CD14-positive monocyte (primary cell): ENCODE measurements around the gene TMOD4. TPM values are rescaled to one million over a fixed set of nuclear protein-coding genes. Genes with fewer than 3 reads are reported as not detected.

ENCODE experiments used
- DNase-seq, 3 donors: peaks; one replicate each; pipeline ENCODE4 v3.0.0-alpha.2; 2011 to 2022
- H2AFZ ChIP-seq: 2 replicates; pipeline ENCODE4 v1.6.0; 2012; ENCODE audit warnings: mild to moderate bottlenecking, low read depth, low read length, inconsistent platforms; ENCODE audit not compliant: insufficient read depth, poor library complexity, severe bottlenecking
- H3K27ac ChIP-seq, 2 donors: 1 replicate in 1 of 2; 2 replicates in 1 of 2; pipeline ENCODE4 v1.5.1; 2012 to 2013; ENCODE audit warnings: low read length in 2 of 2, control low read depth in 1 of 2, inconsistent platforms in 1 of 2, low read depth in 1 of 2, mild to moderate bottlenecking in 1 of 2
- H3K27me3 ChIP-seq, 2 donors: one replicate each; pipeline versions ENCODE4 v1.6.0 to v1.6.1; 2011 to 2013; ENCODE audit warnings: low read length in 2 of 2; ENCODE audit not compliant: control insufficient read depth in 2 of 2, insufficient read depth in 2 of 2
- H3K36me3 ChIP-seq, 2 donors: replicated peaks in 1 of 2; 1 replicate in 1 of 2; 2 replicates in 1 of 2; pipeline versions ENCODE4 v1.5.1 to v1.6.1; 2012 to 2013; ENCODE audit warnings: low read length in 2 of 2, control low read depth in 1 of 2, inconsistent platforms in 1 of 2, mild to moderate bottlenecking in 1 of 2; ENCODE audit not compliant: insufficient read depth in 2 of 2, control insufficient read depth in 1 of 2
- H3K4me1 ChIP-seq, 2 donors: 1 replicate in 1 of 2; 2 replicates in 1 of 2; pipeline versions ENCODE4 v1.5.1 to v1.6.1; 2012 to 2013; ENCODE audit warnings: low read length in 2 of 2, control low read depth in 1 of 2, inconsistent platforms in 1 of 2, mild to moderate bottlenecking in 1 of 2, moderate library complexity in 1 of 2; ENCODE audit not compliant: insufficient read depth in 2 of 2, control insufficient read depth in 1 of 2
- H3K4me2 ChIP-seq: replicated peaks from 2 replicates; pipeline ENCODE3; 2012; ENCODE audit warnings: low read length, moderate library complexity, mild to moderate bottlenecking; ENCODE audit not compliant: poor library complexity, severe bottlenecking; ENCODE audit errors: extremely low read depth
- H3K4me3 ChIP-seq, 3 experiments: fragments of 200-600 bp in 1 of 3; sonication (generic) in 1 of 3; replicated peaks in 1 of 3; 1 replicate in 2 of 3; 2 replicates in 1 of 3; pipeline ENCODE4 v1.5.1; 2011 to 2013; ENCODE audit warnings: low read length in 3 of 3, mild to moderate bottlenecking in 3 of 3, control low read depth in 2 of 3, low read depth in 2 of 3, inconsistent platforms in 1 of 3, moderate library complexity in 1 of 3
- H3K79me2 ChIP-seq: 2 replicates; pipeline ENCODE4 v1.6.0; 2012; ENCODE audit warnings: mild to moderate bottlenecking, control low read depth, inconsistent platforms, low read length, moderate library complexity; ENCODE audit not compliant: insufficient read depth
- H3K9ac ChIP-seq: 2 replicates; pipeline ENCODE4 v1.6.0; 2017; ENCODE audit warnings: low read length, mild to moderate bottlenecking; ENCODE audit not compliant: insufficient read depth, poor library complexity, severe bottlenecking
- H3K9me3 ChIP-seq, 2 donors: replicated peaks in 1 of 2; 1 replicate in 1 of 2; 2 replicates in 1 of 2; pipeline versions ENCODE4 v1.5.1 to v1.6.1; 2012 to 2013; ENCODE audit warnings: low read length in 2 of 2, control low read depth in 1 of 2; ENCODE audit not compliant: control insufficient read depth in 1 of 2, insufficient read depth in 1 of 2
- H4K20me1 ChIP-seq: 2 replicates; pipeline ENCODE4 v1.6.0; 2012; ENCODE audit warnings: mild to moderate bottlenecking, low read length, control low read depth, moderate library complexity; ENCODE audit not compliant: insufficient read depth
- H3K27ac Mint-ChIP-seq, 7 donors: one replicate each; pipeline ENCODE4 v1.8.0; 2020; ENCODE audit warnings: mild to moderate bottlenecking in 7 of 7, mixed read lengths in 7 of 7, moderate library complexity in 6 of 7, inconsistent platforms in 2 of 7
- H3K27me3 Mint-ChIP-seq, 3 donors: one replicate each; pipeline ENCODE4 v1.8.0; 2021 to 2022; ENCODE audit warnings: low read depth in 3 of 3, mild to moderate bottlenecking in 3 of 3, mixed read lengths in 3 of 3, moderate library complexity in 3 of 3, inconsistent platforms in 1 of 3
- H3K36me3 Mint-ChIP-seq, 2 donors: one replicate each; pipeline ENCODE4 v1.8.0; 2020; ENCODE audit warnings: mixed read lengths in 2 of 2, inconsistent platforms in 1 of 2, mild to moderate bottlenecking in 1 of 2
- H3K4me1 Mint-ChIP-seq: one replicate; pipeline ENCODE4 v1.8.0; 2020; ENCODE audit warnings: mild to moderate bottlenecking, mixed read lengths
- H3K4me3 Mint-ChIP-seq, 2 donors: one replicate each; pipeline ENCODE4 v1.8.0; 2020; ENCODE audit warnings: mild to moderate bottlenecking in 2 of 2, mixed read lengths in 2 of 2, moderate library complexity in 1 of 2
- H3K9me3 Mint-ChIP-seq, 7 donors: one replicate each; pipeline ENCODE4 v1.8.0; 2020 to 2022; ENCODE audit warnings: mixed read lengths in 7 of 7, mild to moderate bottlenecking in 6 of 7, moderate library complexity in 6 of 7, inconsistent platforms in 2 of 7
- CTCF ChIP-seq: fragments of 200-600 bp; IDR thresholded peaks from one replicate; pipeline ENCODE4 v1.8.0; 2022; ENCODE audit warnings: antibody characterized with exemption, mild to moderate bottlenecking
- WGBS: methylation state at CpG from one replicate; pipeline ENCODE4 v1.1.5; 2013; ENCODE audit warnings: missing lambda C conversion rate; ENCODE audit not compliant: insufficient coverage; 5-methylcytosine and 5-hydroxymethylcytosine counted together
- intact Hi-C, 2 donors: fragments of 100-400 bp; cut with micrococcal nuclease; formaldehyde crosslinking; loops; one replicate each; pipeline versions ENCODE4 v1.15.0 to v1.15.1; 2023
- polyA plus RNA-seq, 3 donors: library from polyadenylated mRNA; depleted of rRNA in 1 of 3; unstranded in 2 of 3; stranded (reverse) in 1 of 3; fragments of 300-500 nt in 2 of 3; fragments of >200 nt in 1 of 3; fragmentation: Illumina TruSeq in 2 of 3; gene quantifications; 1 replicate in 2 of 3; 2 replicates in 1 of 3; pipeline ENCODE4 v1.2.3, GENCODE V29; 2012 to 2021

Gene TMOD4
- polyA plus RNA-seq, 3 donors = 2.0 TPM; not detected in 2

DNA sequence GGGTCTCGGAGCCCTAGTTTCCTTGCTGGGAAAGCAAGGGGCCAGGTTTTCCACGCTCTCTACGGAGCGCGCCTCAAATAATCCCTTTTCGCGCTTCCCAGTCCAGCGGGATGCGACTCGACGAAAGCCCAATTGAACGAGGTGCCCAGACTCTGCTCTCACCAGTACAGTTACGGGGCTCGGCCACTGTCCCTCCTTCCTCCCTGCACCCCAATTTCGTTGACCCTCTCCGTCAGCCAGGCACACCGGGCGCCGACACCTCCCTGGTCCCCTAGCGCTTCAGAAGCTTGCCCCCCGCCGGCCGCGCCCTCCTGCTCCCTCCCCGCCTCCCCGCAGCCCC, 29.7 kb downstream of the TMOD4 start:
- TF ChIP-seq CTCF = no peak
- peaks cover 13 to 23% of the 10 kb centered on the region in 2 donors for H3K4me1 ChIP-seq
- H3K27me3 Mint-ChIP-seq = peaks cover 30 to 43% (median 34%) of the 10 kb centered on the region in 3 donors
- H4K20me1 ChIP-seq = no peaks in the 10 kb centered on the region
- H3K27ac Mint-ChIP-seq = peak overlapping the region in 2 of 7 donors; percentile 75 to 83
- H3K4me2 ChIP-seq = peak overlapping the region; percentile 100
- intact Hi-C loops = no loop called here
- H3K36me3 ChIP-seq = no peaks in the 10 kb centered on the region
- no peak overlapping the region for H3K27ac ChIP-seq
- WGBS = under 1% methylated on average over 26 of the region's 26 CpGs
- H3K9me3 Mint-ChIP-seq = peaks cover 0 to 3% (median 0%) of the 10 kb centered on the region in 7 donors
- H3K4me1 Mint-ChIP-seq = peaks cover 24% of the 10 kb centered on the region
- H3K27me3 ChIP-seq = peaks cover 2 to 19% of the 10 kb centered on the region in 2 donors
- peak overlapping the region; percentile 69 for H3K9ac ChIP-seq
- no peaks in the 10 kb centered on the region for H3K9me3 ChIP-seq
- peak overlapping the region; percentile 99 for H2AFZ ChIP-seq
- peak overlapping the region; percentile 59 to 93 (median 64) for H3K4me3 ChIP-seq
- peaks cover 0 to 4% of the 10 kb centered on the region in 2 donors for H3K36me3 Mint-ChIP-seq
- no peaks in the 10 kb centered on the region for H3K79me2 ChIP-seq
- no peak for DNase-seq
- peak overlapping the region; percentile 93 to 100 for H3K4me3 Mint-ChIP-seq

DNA sequence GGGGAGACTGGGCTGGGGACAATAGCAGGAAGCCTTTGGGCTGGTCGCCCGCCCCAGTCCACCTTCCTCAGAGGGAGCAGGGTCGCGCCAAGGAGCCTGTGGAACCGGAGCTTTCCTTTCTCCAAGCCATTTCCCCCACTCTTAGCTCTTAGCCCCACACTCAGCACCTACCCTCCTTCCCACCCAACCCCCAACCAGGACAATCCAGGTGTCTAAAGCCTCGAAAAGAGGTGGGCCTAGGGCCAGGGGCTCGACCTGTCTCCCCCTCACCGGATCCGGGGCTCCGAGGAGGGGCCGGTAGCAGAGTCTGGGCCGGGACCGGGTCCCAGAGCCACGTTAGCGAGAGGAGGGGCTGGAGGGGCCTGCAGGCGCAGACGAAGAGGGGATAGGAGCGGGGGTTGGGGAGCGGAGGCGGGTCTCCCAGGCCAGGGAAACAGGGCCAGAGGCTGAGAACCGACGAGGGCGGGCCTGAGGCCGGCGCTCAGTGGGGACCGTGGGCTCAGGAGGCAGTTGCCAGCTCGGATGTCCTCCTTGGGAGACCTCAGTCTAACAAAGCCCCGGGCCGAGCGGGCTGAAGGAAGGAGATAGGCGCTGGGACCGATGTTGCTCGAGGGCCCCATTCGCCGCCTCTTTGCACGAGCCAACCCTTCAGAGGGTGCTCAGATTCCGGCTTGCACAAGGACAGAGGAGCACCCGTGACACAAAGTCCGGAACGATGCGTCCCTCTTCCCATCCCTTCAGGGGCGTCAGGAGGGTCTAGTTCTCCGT, 30.3 kb downstream of the TMOD4 start:
- Histone ChIP-seq H3K9ac (peak overlapping the region; percentile 69), H3K27me3 (peaks cover 2 to 19% of the 10 kb centered on the region in 2 donors), H3K27ac (no peak overlapping the region), H4K20me1 (no peaks in the 10 kb centered on the region), H3K9me3 (no peaks in the 10 kb centered on the region), H3K79me2 (no peaks in the 10 kb centered on the region), H2AFZ (peak overlapping the region; percentile 99), H3K4me1 (peaks cover 13 to 23% of the 10 kb centered on the region in 2 donors), H3K4me2 (peak overlapping the region; percentile 100), H3K36me3 (no peaks in the 10 kb centered on the region), H3K4me3 (peak overlapping the region; percentile 59 to 93 (median 64))
- intact Hi-C loops = no loop called here
- TF ChIP-seq CTCF = no peak
- 20% methylated on average over 39 of the region's 43 CpGs for WGBS
- DNase-seq = no peak
- Mint-ChIP-seq H3K27ac (peak overlapping the region in 1 of 7 donors; percentile 75), H3K9me3 (peaks cover 0 to 3% (median 0%) of the 10 kb centered on the region in 7 donors), H3K4me3 (peak overlapping the region; percentile 93 to 100), H3K27me3 (peaks cover 30 to 43% (median 34%) of the 10 kb centered on the region in 3 donors), H3K36me3 (peaks cover 0 to 4% of the 10 kb centered on the region in 2 donors), H3K4me1 (peaks cover 24% of the 10 kb centered on the region)
